Breast epithelium (tissue), 3 donors: ENCODE measurements around the gene BCL2L11.

Experiments used
- POLR2A ChIP-seq: fragments of 450-650 bp; IDR thresholded peaks from one replicate; pipeline ENCODE4 v1.6.1; 2016; ENCODE audit warnings: antibody characterized with exemption, mild to moderate bottlenecking, moderate library complexity
- TF ChIP-seq, protein P1 (sequence below), 3 donors: fragments of 450-650 bp; IDR thresholded peaks; one replicate each; pipeline ENCODE4 v1.5.1; 2016 to 2017; ENCODE audit warnings: antibody characterized with exemption in 3 of 3, mild to moderate bottlenecking in 3 of 3, moderate library complexity in 3 of 3

DNA sequence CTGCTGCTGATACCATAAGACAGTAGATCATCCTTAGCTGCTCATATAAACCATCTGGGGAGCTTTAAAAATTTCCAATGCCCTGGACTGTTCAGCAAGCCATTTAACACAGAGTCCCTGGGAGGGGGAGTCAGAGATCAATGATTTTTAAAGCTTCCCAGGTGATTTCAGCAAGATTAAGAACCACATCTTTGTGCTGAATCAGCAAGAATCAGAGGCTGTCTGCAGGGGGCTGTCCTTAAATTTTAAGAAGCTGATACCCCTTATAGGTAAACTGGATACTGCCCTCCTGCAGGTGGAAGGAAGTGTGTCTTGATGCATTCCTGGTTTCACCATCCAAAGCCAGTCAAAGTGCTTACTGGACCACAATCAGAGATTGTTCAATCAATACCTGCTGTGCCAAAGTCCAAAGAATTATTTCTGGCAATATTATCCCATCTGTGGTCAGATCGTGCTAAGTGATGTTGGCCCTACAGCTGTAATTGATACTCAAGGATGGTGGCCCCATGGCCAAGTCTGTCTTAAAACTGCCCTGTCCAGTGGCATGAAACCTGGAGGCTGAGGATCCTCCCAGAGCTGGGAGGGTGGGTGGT lies 72.2 kb downstream of the BCL2L11 start:
- TF ChIP-seq POLR2A, result no peak
- TF ChIP-seq, protein P1, sequence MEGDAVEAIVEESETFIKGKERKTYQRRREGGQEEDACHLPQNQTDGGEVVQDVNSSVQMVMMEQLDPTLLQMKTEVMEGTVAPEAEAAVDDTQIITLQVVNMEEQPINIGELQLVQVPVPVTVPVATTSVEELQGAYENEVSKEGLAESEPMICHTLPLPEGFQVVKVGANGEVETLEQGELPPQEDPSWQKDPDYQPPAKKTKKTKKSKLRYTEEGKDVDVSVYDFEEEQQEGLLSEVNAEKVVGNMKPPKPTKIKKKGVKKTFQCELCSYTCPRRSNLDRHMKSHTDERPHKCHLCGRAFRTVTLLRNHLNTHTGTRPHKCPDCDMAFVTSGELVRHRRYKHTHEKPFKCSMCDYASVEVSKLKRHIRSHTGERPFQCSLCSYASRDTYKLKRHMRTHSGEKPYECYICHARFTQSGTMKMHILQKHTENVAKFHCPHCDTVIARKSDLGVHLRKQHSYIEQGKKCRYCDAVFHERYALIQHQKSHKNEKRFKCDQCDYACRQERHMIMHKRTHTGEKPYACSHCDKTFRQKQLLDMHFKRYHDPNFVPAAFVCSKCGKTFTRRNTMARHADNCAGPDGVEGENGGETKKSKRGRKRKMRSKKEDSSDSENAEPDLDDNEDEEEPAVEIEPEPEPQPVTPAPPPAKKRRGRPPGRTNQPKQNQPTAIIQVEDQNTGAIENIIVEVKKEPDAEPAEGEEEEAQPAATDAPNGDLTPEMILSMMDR (IDR thresholded peaks at IDR 0.05), result no peak
